Progenitor cell of endocrine pancreas (in vitro differentiated cells): Measurements from ENCODE around the gene ARHGAP11A. TPM values are rescaled to one million over a fixed set of nuclear protein-coding genes. Genes with fewer than 3 reads are reported as not detected.
A peak's percentile ranks its signal among the peaks of the same experiment; 100 is the strongest.
"Not testable (repeated sequence)": the region's sequence is repeated elsewhere in the genome, so short reads cannot be mapped to it uniquely, and the experiment has no call there.

ENCODE experiments used
- DNase-seq: peaks from one replicate; pipeline ENCODE4 v3.0.0; 2021; ENCODE audit warnings: low spot score; ENCODE audit not compliant: unreplicated experiment
- H3K27ac Mint-ChIP-seq: 2 replicates; pipeline ENCODE4 v1.8.0; 2021; ENCODE audit warnings: mild to moderate bottlenecking, moderate library complexity, mixed read lengths
- H3K27me3 Mint-ChIP-seq: 2 replicates; pipeline ENCODE4 v1.8.0; 2021; ENCODE audit warnings: mixed read lengths
- H3K36me3 Mint-ChIP-seq: 2 replicates; pipeline ENCODE4 v1.8.0; 2022; ENCODE audit warnings: mixed read lengths; ENCODE audit not compliant: insufficient read depth
- H3K4me1 Mint-ChIP-seq: 2 replicates; pipeline ENCODE4 v1.8.0; 2021; ENCODE audit warnings: low read depth, mixed read lengths
- H3K4me3 Mint-ChIP-seq: 2 replicates; pipeline ENCODE4 v1.8.0; 2021; ENCODE audit warnings: low read depth, mild to moderate bottlenecking, moderate library complexity, mixed read lengths
- H3K9me3 Mint-ChIP-seq: 2 replicates; pipeline ENCODE4 v1.8.0; 2021; ENCODE audit warnings: low read depth, mixed read lengths
- CTCF ChIP-seq: fragments of 200-600 bp; sonication (generic); IDR thresholded peaks from one replicate; pipeline ENCODE4 v1.5.0; 2021; ENCODE audit warnings: antibody characterized with exemption, mild to moderate bottlenecking; ENCODE audit not compliant: unreplicated experiment
- long read RNA-seq: library from polyadenylated mRNA; unstranded; transcript quantifications from one replicate; pipeline ENCODE4 v2.0.0, GENCODE V29; 2020
- total RNA-seq: library from RNA; stranded (reverse); gene quantifications from 2 replicates; pipeline ENCODE4 v1.2.1, GENCODE V29; 2021

The ARHGAP11A gene
- total RNA-seq, result 28.0 and 30.1 TPM in 2 replicates
- long read RNA-seq, partial matches to known transcripts, result 3 of 10 reads
- long read RNA-seq, other reads (novel, unspliced or antisense), result 5 of 10 reads

- H3K4me3 Mint-ChIP-seq, result peak within 1 kb of the TSS; percentile 98
- H3K27me3 Mint-ChIP-seq, result not testable (repeated sequence)
These were observed at the start of gene ARHGAP11A for GRCh38 chr15:32615051-32615870. TSS of gene ARHGAP11A (plus strand) at chr15:32615504. CDS start at chr15:32616212, 708 bp downstream.

GRCh38 chr15:32568988-32569387 is 46.3 kb upstream of the ARHGAP11A start:
- H3K27ac Mint-ChIP-seq, H3K9me3 Mint-ChIP-seq, H3K36me3 Mint-ChIP-seq, H3K27me3 Mint-ChIP-seq, H3K4me3 Mint-ChIP-seq, H3K4me1 Mint-ChIP-seq, DNase-seq: not testable (repeated sequence)

More at GRCh38 chr15:32615051-32615870, at the start of gene ARHGAP11A:
- DNase-seq, result peak; percentile 52
- Mint-ChIP-seq H3K27ac (peak within 1 kb of the TSS; percentile 95), H3K4me1 (peaks cover 12% of the 10 kb centered on the region)
- H3K9me3 Mint-ChIP-seq, H3K36me3 Mint-ChIP-seq: not testable (repeated sequence)

- not testable (repeated sequence) for H3K27ac Mint-ChIP-seq, H3K36me3 Mint-ChIP-seq, H3K4me3 Mint-ChIP-seq, H3K4me1 Mint-ChIP-seq, DNase-seq, H3K27me3 Mint-ChIP-seq, H3K9me3 Mint-ChIP-seq
These were observed 36.8 kb upstream of the ARHGAP11A start for GRCh38 chr15:32578482-32578881.

- H3K27me3 Mint-ChIP-seq, H3K36me3 Mint-ChIP-seq, H3K4me3 Mint-ChIP-seq, H3K9me3 Mint-ChIP-seq, DNase-seq, H3K27ac Mint-ChIP-seq, H3K4me1 Mint-ChIP-seq: not testable (repeated sequence)
These were observed 29.5 kb upstream of the ARHGAP11A start for GRCh38 chr15:32585844-32586243.

GRCh38 chr15:32593151-32593550 is 22.2 kb upstream of the ARHGAP11A start, which contains the start of gene GOLGA8N:
TSS of gene GOLGA8N (plus strand) at chr15:32593456.
- H3K27me3 Mint-ChIP-seq, H3K36me3 Mint-ChIP-seq, H3K4me3 Mint-ChIP-seq, H3K9me3 Mint-ChIP-seq, H3K4me1 Mint-ChIP-seq, H3K27ac Mint-ChIP-seq, DNase-seq: not testable (repeated sequence)

GRCh38 chr15:32609518-32609917 is 5.8 kb upstream of the ARHGAP11A start:
- not testable (repeated sequence) for H3K4me3 Mint-ChIP-seq, H3K36me3 Mint-ChIP-seq, DNase-seq, H3K27ac Mint-ChIP-seq, H3K4me1 Mint-ChIP-seq, H3K9me3 Mint-ChIP-seq, H3K27me3 Mint-ChIP-seq

GRCh38 chr15:32610719-32611118 is 4.6 kb upstream of the ARHGAP11A start:
- not testable (repeated sequence) for H3K4me3 Mint-ChIP-seq, H3K27me3 Mint-ChIP-seq, H3K36me3 Mint-ChIP-seq, H3K9me3 Mint-ChIP-seq, H3K27ac Mint-ChIP-seq, DNase-seq, H3K4me1 Mint-ChIP-seq
- peak; percentile 43 for TF ChIP-seq CTCF

- H3K27me3 Mint-ChIP-seq, result not testable (repeated sequence)
These were observed 623 bp upstream of the ARHGAP11A start for GRCh38 chr15:32614712-32615050.

GRCh38 chr15:32615871-32616426 is 645 bp downstream of the ARHGAP11A start:
- DNase-seq, H3K27me3 Mint-ChIP-seq, H3K9me3 Mint-ChIP-seq, H3K36me3 Mint-ChIP-seq: not testable (repeated sequence)
- peak overlapping the region; percentile 98 for H3K4me3 Mint-ChIP-seq
- H3K4me1 Mint-ChIP-seq, result peaks cover 12% of the 10 kb centered on the region
- peak overlapping the region; percentile 95 for H3K27ac Mint-ChIP-seq

More at GRCh38 chr15:32614712-32615050, 623 bp upstream of the ARHGAP11A start:
- not testable (repeated sequence) for DNase-seq, H3K9me3 Mint-ChIP-seq, H3K36me3 Mint-ChIP-seq
- peaks cover 12% of the 10 kb centered on the region for H3K4me1 Mint-ChIP-seq
- peak overlapping the region; percentile 95 for H3K27ac Mint-ChIP-seq
- H3K4me3 Mint-ChIP-seq, result peak overlapping the region; percentile 98
